GM12878 (cell line): ENCODE results near the gene GIT1. TPM values are rescaled to one million over a fixed set of nuclear protein-coding genes. Genes with fewer than 3 reads are reported as not detected.

Experiments
- ATAC-seq: fragments of 200-7000 bp; cut with Tn5 transposase; 3 replicates; pipeline ENCODE4 v1.9.1; 2020; ENCODE audit warnings: mild to moderate bottlenecking, moderate library complexity
- BruUV-seq: library from RNA; stranded (reverse); fragments of 400-500 nt; replicated peaks from 2 replicates; lab custom pipeline; 2021; lab: Mats Ljungman, UMichigan
- CTCF ChIA-PET: fragments of 300-600 bp; sonication (Branson Sonifier 250); formaldehyde crosslinking; extraction: SDS; loops from one replicate; lab custom pipeline; 2021; ENCODE audit warnings: inconsistent platforms; lab: Yijun Ruan, JAX
- POLR2A ChIA-PET: fragments of 350-600 bp; formaldehyde crosslinking; extraction: SDS; loops from one replicate; lab custom pipeline; 2021; ENCODE audit warnings: inconsistent platforms; lab: Charles Lee
- RAD21 ChIA-PET: fragments of 300-600 bp; sonication (Branson Sonifier 250); formaldehyde crosslinking; loops from one replicate; lab custom pipeline; 2023; ENCODE audit warnings: antibody characterized with exemption; ENCODE audit not compliant: unreplicated experiment; lab: Charles Lee
- SMC1A ChIA-PET: fragments of 300-600 bp; sonication (Branson Sonifier 250); formaldehyde crosslinking; loops from one replicate; lab custom pipeline; 2023; ENCODE audit not compliant: unreplicated experiment, uncharacterized antibody; lab: Charles Lee
- DNase-seq: peaks from one replicate; pipeline ENCODE4 v3.0.0-alpha.2; 2011; ENCODE audit warnings: low read depth, low spot score
- FAIRE-seq: peaks from 3 replicates; lab custom pipeline; 2011; peaks lifted over from hg19 to GRCh38; lab: Jason Lieb, UNC
- H2AFZ ChIP-seq: 2 replicates; pipeline ENCODE4 v1.6.0; 2011; ENCODE audit warnings: low read depth, low read length, control low read depth; ENCODE audit not compliant: control insufficient read depth
- H3K27ac ChIP-seq: 2 replicates; pipeline ENCODE4 v1.5.1; 2011; ENCODE audit warnings: control low read depth; ENCODE audit not compliant: control insufficient read depth, insufficient read depth
- H3K27me3 ChIP-seq, 2 experiments: replicated peaks in 1 of 2; 2 replicates each; pipeline versions ENCODE4 v1.6.0 to v1.6.1; 2011; ENCODE audit warnings: low read length in 1 of 2; ENCODE audit not compliant: control insufficient read depth in 2 of 2, insufficient read depth in 2 of 2
- H3K36me3 ChIP-seq, 2 experiments: 2 replicates each; pipeline ENCODE4 v1.5.1; 2011; ENCODE audit warnings: low read length in 1 of 2; ENCODE audit not compliant: control insufficient read depth in 2 of 2, insufficient read depth in 2 of 2
- H3K4me1 ChIP-seq: 2 replicates; pipeline ENCODE4 v1.6.1; 2011; ENCODE audit warnings: mild to moderate bottlenecking, low read length, moderate library complexity, mixed read lengths; ENCODE audit not compliant: control insufficient read depth, insufficient read depth
- H3K4me2 ChIP-seq: 2 replicates; pipeline ENCODE4 v1.6.0; 2011; ENCODE audit warnings: control low read depth; ENCODE audit not compliant: control insufficient read depth, insufficient read depth
- H3K4me3 ChIP-seq: fragments of 200-600 bp; sonication (generic); 2 replicates; pipeline ENCODE4 v1.5.1; 2016
- H3K79me2 ChIP-seq: 2 replicates; pipeline ENCODE4 v1.6.0; 2011; ENCODE audit warnings: low read length; ENCODE audit not compliant: control insufficient read depth, insufficient read depth
- H3K9ac ChIP-seq: 2 replicates; pipeline ENCODE4 v1.8.0; 2011; ENCODE audit warnings: low read length, control low read depth, mixed read lengths; ENCODE audit not compliant: control insufficient read depth, insufficient read depth
- H3K9me3 ChIP-seq: replicated peaks from 3 replicates; pipeline ENCODE4 v1.5.1; 2011; ENCODE audit warnings: mild to moderate bottlenecking, low read length; ENCODE audit not compliant: control insufficient read depth, insufficient read depth
- H4K20me1 ChIP-seq: 2 replicates; pipeline ENCODE4 v1.6.0; 2011; ENCODE audit not compliant: control insufficient read depth, insufficient read depth
- ATF2 ChIP-seq: IDR thresholded peaks from 2 replicates; pipeline ENCODE4 v1.6.1; 2012; ENCODE audit warnings: low read length, inconsistent platforms
- IRF4 ChIP-seq: IDR thresholded peaks from 2 replicates; pipeline ENCODE4 v1.6.1; 2011; ENCODE audit warnings: low read depth, low read length
- MXI1 ChIP-seq: fragments of 150-350 bp; IDR thresholded peaks from 2 replicates; pipeline ENCODE4 v1.6.1; 2011; ENCODE audit warnings: low read depth, mild to moderate bottlenecking, inconsistent platforms, low read length, improper control_type of control experiment
- NFXL1 ChIP-seq: fragments of 450-650 bp; IDR thresholded peaks from 2 replicates; pipeline ENCODE4 v1.6.1; 2017; ENCODE audit warnings: antibody characterized with exemption, mild to moderate bottlenecking, borderline replicate concordance
- RAD21 ChIP-seq: IDR thresholded peaks from 2 replicates; pipeline ENCODE4 v1.6.1; 2011; ENCODE audit warnings: mild to moderate bottlenecking, low read depth, low read length, moderate library complexity; ENCODE audit not compliant: insufficient read depth
- SKIL ChIP-seq: fragments of 450-650 bp; IDR thresholded peaks from 2 replicates; pipeline ENCODE4 v1.6.1; 2017; ENCODE audit warnings: mild to moderate bottlenecking, low read depth, inconsistent platforms; ENCODE audit not compliant: poor library complexity, severe bottlenecking
- SRF ChIP-seq, 2 experiments: IDR thresholded peaks; 2 replicates each; pipeline ENCODE4 v1.6.1; 2011; ENCODE audit warnings: low read depth in 2 of 2, low read length in 2 of 2, mild to moderate bottlenecking in 1 of 2, moderate library complexity in 1 of 2
- TBL1XR1 ChIP-seq: IDR thresholded peaks from 2 replicates; pipeline ENCODE4 v1.6.1; 2012; ENCODE audit warnings: low read depth, low read length, improper control_type of control experiment
- WRNIP1 ChIP-seq: IDR thresholded peaks from 2 replicates; pipeline ENCODE4 v1.6.1; 2011; ENCODE audit warnings: low read depth, low read length, improper control_type of control experiment, borderline replicate concordance
- ZNF274 ChIP-seq: IDR thresholded peaks from one replicate; pipeline ENCODE4 v1.8.0; 2011; ENCODE audit not compliant: insufficient read length, insufficient read depth
- WGBS: methylation state at CpG from one replicate; pipeline ENCODE4 v1.1.6; 2016; ENCODE audit warnings: low lambda C conversion rate; ENCODE audit not compliant: insufficient replicate concordance, insufficient coverage; ENCODE audit errors: missing lambda C conversion rate; 5-methylcytosine and 5-hydroxymethylcytosine counted together
- in situ Hi-C: fragments of 300-500 bp; cut with MboI; formaldehyde crosslinking; loops from 9 replicates; pipeline ENCODE4 v1.14.3; 2018; ENCODE audit warnings: mixed read lengths
- intact Hi-C: fragments of 100-400 bp; cut with micrococcal nuclease; formaldehyde crosslinking; loops from one replicate; pipeline ENCODE4 v1.14.2; 2022; ENCODE audit not compliant: unreplicated experiment
- polyA plus RNA-seq, 11 experiments: library from polyadenylated mRNA; depleted of rRNA in 4 of 11; unstranded in 6 of 11; stranded (reverse) in 5 of 11; fragments of >200 nt; fragmentation: Nextera tagmentation in 4 of 11; fragmentation: Illumina TruSeq in 1 of 11; extraction: Ambion mirVana in 4 of 11; extraction: Trizol in 1 of 11; gene quantifications; 1 replicate in 1 of 11; 2 replicates in 10 of 11; pipeline versions ENCODE4 v1.2.1 to v1.2.3, GENCODE V29; 2011 to 2016; ENCODE audit warnings: inconsistent platforms in 2 of 11, missing spikeins in 2 of 11, low read depth in 1 of 11
- total RNA-seq, 4 experiments: library from RNA; depleted of rRNA in 3 of 4; stranded (reverse); fragments of >200 nt in 3 of 4; fragmentation: Illumina TruSeq in 1 of 4; extraction: Trizol in 1 of 4; gene quantifications; 2 replicates each; pipeline versions ENCODE4 v1.2.1 to v1.2.3, GENCODE V29; 2013 to 2021

Gene GIT1
- total and polyA plus RNA-seq, 10 of the 15 experiments (the other 5 are each of a cell fraction or from before 2014, with no cell fraction given) = 0.24 to 45.3 (median 20.9) TPM

GRCh38 chr17:29620779-29621500 is 31.5 kb upstream of the GIT1 start:
- ChIA-PET CTCF (interaction anchor here (0.6 to 5.9 kb wide), 6 partner anchors 40 to 310 kb away, joined by 3 to 114 read pairs (median 4); no protein-coding TSS in a partner anchor), SMC1A (interaction anchor here (0.6 to 1.2 kb wide), 6 partner anchors 34 to 251 kb away, joined by 3 to 5 read pairs (median 3); no protein-coding TSS in a partner anchor), POLR2A (no interaction called here), RAD21 (interaction anchor here (0.9 to 2.3 kb wide), 2 partner anchors 158 to 472 kb away, joined by 3 to 8 read pairs; no protein-coding TSS in a partner anchor)
- H3K9ac ChIP-seq = no peak overlapping the region
- H2AFZ ChIP-seq = no peak overlapping the region
- no peak for TF ChIP-seq RAD21
- TF ChIP-seq NFXL1 = no peak
- TF ChIP-seq ATF2 = no peak
- no peak for TF ChIP-seq ZNF274
- no peak for TF ChIP-seq SRF (IDR thresholded peaks at IDR 0.05; ENCODE audit: low read depth in 2 of 2, low read length in 2 of 2)
- TF ChIP-seq MXI1 = no peak
- TF ChIP-seq WRNIP1 = no peak
- TF ChIP-seq IRF4 = no peak
- no peak for TF ChIP-seq SKIL
- no peak for TF ChIP-seq TBL1XR1
- ATAC-seq (no peak), DNase-seq (no peak), FAIRE-seq (no peak)
- no peak overlapping the region for H3K27ac ChIP-seq
- H3K79me2 ChIP-seq = no peaks in the 10 kb centered on the region
- peaks cover 4 to 6% of the 10 kb centered on the region in 2 experiments; a peak in 3 of 4 replicates for H3K27me3 ChIP-seq
- in situ Hi-C loops (no loop called here), intact Hi-C loops (loop anchor here (5.0 kb wide), 1 partner anchor 51 kb away; no protein-coding TSS in a partner anchor)
- H3K4me3 ChIP-seq = no peak overlapping the region
- no TSS peak for BruUV-seq
- 96% methylated on average over 11 of the region's 12 CpGs for WGBS
- no peaks in the 10 kb centered on the region; the same call in 2 of the 3 replicates for H3K9me3 ChIP-seq
- H3K4me1 ChIP-seq = peaks cover 27% of the 10 kb centered on the region
- H4K20me1 ChIP-seq = peaks cover 3% of the 10 kb centered on the region; the same call in 1 of the 2 replicates
- H3K36me3 ChIP-seq = no peaks in the 10 kb centered on the region
- H3K4me2 ChIP-seq = no peak overlapping the region
